GM06990 (cell line): Measurements from ENCODE around the gene LIAS.

Experiments used
- DNase-seq: peaks from one replicate; pipeline ENCODE4 v3.0.0-alpha.2; 2011; ENCODE audit not compliant: insufficient read length; ENCODE audit errors: extremely low read depth
- H3K27me3 ChIP-seq: replicated peaks from 2 replicates; pipeline ENCODE4 v1.6.0; 2011; ENCODE audit warnings: low read length; ENCODE audit not compliant: control insufficient read depth, insufficient read depth
- H3K36me3 ChIP-seq: 2 replicates; pipeline ENCODE4 v1.5.1; 2011; ENCODE audit warnings: low read length; ENCODE audit not compliant: control insufficient read depth, insufficient read depth
- H3K4me3 ChIP-seq: replicated peaks from 2 replicates; pipeline ENCODE4 v1.5.1; 2011; ENCODE audit warnings: low read depth, mild to moderate bottlenecking, control low read depth, low read length
- CTCF ChIP-seq: IDR thresholded peaks from 2 replicates; pipeline ENCODE4 v1.5.1; 2011; ENCODE audit warnings: low read length, control low read depth, mild to moderate bottlenecking, inconsistent platforms; ENCODE audit not compliant: insufficient read depth, poor library complexity, severe bottlenecking

The LIAS gene

GRCh38 chr4:39426728-39427127 lies 32.1 kb upstream of the LIAS start:
- DNase-seq = no peak
- TF ChIP-seq CTCF = no peak
- Histone ChIP-seq H3K27me3 (no peaks in the 10 kb centered on the region), H3K4me3 (no peak overlapping the region), H3K36me3 (no peaks in the 10 kb centered on the region)

GRCh38 chr4:39427520-39428114 lies 31.2 kb upstream of the LIAS start:
- Histone ChIP-seq H3K4me3 (no peak overlapping the region), H3K36me3 (no peaks in the 10 kb centered on the region), H3K27me3 (no peaks in the 10 kb centered on the region)
- no peak for DNase-seq
- no peak for TF ChIP-seq CTCF

- H3K27me3 ChIP-seq = no peaks in the 10 kb centered on the region
- TF ChIP-seq CTCF = no peak
- H3K4me3 ChIP-seq = no peak overlapping the region
- no peaks in the 10 kb centered on the region for H3K36me3 ChIP-seq
- DNase-seq = no peak
Observed at GRCh38 chr4:39429476-39430334, 29.2 kb upstream of the LIAS start.

- Histone ChIP-seq H3K27me3 (no peaks in the 10 kb centered on the region), H3K4me3 (no peak overlapping the region), H3K36me3 (no peaks in the 10 kb centered on the region)
- TF ChIP-seq CTCF = no peak
- no peak for DNase-seq
Observed at GRCh38 chr4:39433878-39434492, 24.9 kb upstream of the LIAS start.

GRCh38 chr4:39435659-39436563 lies 22.9 kb upstream of the LIAS start:
- no peak for DNase-seq
- no peaks in the 10 kb centered on the region for H3K27me3 ChIP-seq
- TF ChIP-seq CTCF = peak; percentile 37

More at GRCh38 chr4:39435659-39436563, 22.9 kb upstream of the LIAS start:
- no peaks in the 10 kb centered on the region for H3K36me3 ChIP-seq
- no peak overlapping the region for H3K4me3 ChIP-seq
